Breast epithelium (tissue), 3 donors: Measurements from ENCODE around the gene CHN2.

ENCODE experiments used
- POLR2A ChIP-seq: fragments of 450-650 bp; IDR thresholded peaks from one replicate; pipeline ENCODE4 v1.6.1; 2016; ENCODE audit warnings: antibody characterized with exemption, mild to moderate bottlenecking, moderate library complexity
- TF ChIP-seq, protein P1 (sequence below), 3 donors: fragments of 450-650 bp; IDR thresholded peaks; one replicate each; pipeline ENCODE4 v1.5.1; 2016 to 2017; ENCODE audit warnings: antibody characterized with exemption in 3 of 3, mild to moderate bottlenecking in 3 of 3, moderate library complexity in 3 of 3

GRCh38 chr7:29328811-29329210, 134.2 kb downstream of the CHN2 start:
- TF ChIP-seq, protein P1, sequence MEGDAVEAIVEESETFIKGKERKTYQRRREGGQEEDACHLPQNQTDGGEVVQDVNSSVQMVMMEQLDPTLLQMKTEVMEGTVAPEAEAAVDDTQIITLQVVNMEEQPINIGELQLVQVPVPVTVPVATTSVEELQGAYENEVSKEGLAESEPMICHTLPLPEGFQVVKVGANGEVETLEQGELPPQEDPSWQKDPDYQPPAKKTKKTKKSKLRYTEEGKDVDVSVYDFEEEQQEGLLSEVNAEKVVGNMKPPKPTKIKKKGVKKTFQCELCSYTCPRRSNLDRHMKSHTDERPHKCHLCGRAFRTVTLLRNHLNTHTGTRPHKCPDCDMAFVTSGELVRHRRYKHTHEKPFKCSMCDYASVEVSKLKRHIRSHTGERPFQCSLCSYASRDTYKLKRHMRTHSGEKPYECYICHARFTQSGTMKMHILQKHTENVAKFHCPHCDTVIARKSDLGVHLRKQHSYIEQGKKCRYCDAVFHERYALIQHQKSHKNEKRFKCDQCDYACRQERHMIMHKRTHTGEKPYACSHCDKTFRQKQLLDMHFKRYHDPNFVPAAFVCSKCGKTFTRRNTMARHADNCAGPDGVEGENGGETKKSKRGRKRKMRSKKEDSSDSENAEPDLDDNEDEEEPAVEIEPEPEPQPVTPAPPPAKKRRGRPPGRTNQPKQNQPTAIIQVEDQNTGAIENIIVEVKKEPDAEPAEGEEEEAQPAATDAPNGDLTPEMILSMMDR (IDR thresholded peaks at IDR 0.05), result no peak
- TF ChIP-seq POLR2A, result no peak
